ENCODE data around the gene LAYN. TPM values are rescaled to one million over a fixed set of nuclear protein-coding genes. Genes with fewer than 3 reads are reported as not detected.

Gene LAYN
- total RNA-seq, 2 experiments from 2014 or later = 57.4 to 63.2 TPM

DNA sequence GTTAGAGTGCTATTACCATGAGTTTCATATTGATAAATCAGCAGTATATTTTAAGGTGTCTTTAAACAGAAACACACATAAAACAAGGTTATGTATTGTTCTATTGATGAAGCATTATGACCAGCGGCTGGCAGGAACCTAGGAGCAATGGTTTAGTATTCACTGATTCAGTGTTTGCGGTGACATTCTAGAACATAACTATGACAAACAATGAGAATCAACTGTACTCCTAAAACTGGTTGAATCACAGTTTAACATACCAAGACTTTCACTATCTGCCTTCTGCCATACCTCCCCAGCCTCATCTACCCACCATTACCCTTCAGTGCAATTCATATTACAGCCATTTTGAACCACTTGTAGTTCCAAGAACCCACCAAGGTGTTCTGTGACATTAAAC lies 17.2 kb upstream of the LAYN start:
- no peak overlapping the region for H3K4me3 Mint-ChIP-seq
- no peaks in the 10 kb centered on the region for H3K27me3 Mint-ChIP-seq
- H3K9me3 Mint-ChIP-seq = no peaks in the 10 kb centered on the region
- no peak for DNase-seq
- peaks cover 70% of the 10 kb centered on the region for H3K4me1 Mint-ChIP-seq
- peaks cover 3% of the 10 kb centered on the region for H3K36me3 Mint-ChIP-seq
- peak overlapping the region; percentile 10 for H3K27ac Mint-ChIP-seq

DNA sequence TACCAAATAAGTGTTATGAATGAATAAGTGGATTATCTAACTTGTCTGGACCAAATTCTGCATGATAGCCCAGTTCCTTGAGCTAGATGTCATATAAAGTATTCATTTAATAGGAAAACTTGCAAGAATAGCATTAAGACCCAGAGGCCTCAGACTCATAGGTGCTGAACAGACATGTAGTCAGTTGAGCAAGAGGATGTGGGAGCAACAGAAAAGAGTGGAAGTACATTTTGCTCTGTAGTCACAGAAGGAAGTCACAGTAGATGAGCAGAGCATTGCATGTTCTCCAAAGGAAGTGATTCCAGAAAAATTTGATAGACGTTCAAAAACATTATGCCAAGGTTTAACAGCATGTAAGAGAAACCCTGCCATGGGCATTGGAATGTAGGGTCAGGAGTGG lies 16.5 kb upstream of the LAYN start:
- DNase-seq = no peak
- Mint-ChIP-seq H3K27ac (peak overlapping the region; percentile 4), H3K36me3 (peaks cover 5% of the 10 kb centered on the region), H3K27me3 (no peaks in the 10 kb centered on the region), H3K4me3 (no peak overlapping the region), H3K9me3 (no peaks in the 10 kb centered on the region), H3K4me1 (peaks cover 71% of the 10 kb centered on the region)

DNA sequence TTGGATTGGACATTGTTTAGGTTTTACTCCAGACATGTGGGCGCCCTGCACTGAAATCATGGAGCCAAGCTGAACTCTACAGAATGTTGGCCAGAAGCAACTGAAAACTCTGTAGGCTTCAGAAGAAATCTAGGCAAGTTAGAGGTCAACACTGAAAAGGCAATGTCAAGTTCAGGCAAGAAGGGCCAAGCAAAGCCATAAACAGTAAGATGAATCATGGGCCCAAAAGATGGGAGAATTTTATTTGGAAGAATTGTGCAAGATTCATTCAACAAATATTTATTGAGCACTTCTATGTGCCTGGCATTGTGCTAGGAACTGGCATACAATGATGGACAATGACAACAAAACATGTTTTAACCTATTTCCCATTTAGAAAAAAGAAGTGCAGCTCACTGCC lies 15.1 kb upstream of the LAYN start:
- H3K9me3 Mint-ChIP-seq = no peaks in the 10 kb centered on the region
- H3K27me3 Mint-ChIP-seq = no peaks in the 10 kb centered on the region
- H3K27ac Mint-ChIP-seq = peak overlapping the region; percentile 93
- DNase-seq = no peak
- peak overlapping the region; percentile 58 for H3K4me3 Mint-ChIP-seq
- H3K36me3 Mint-ChIP-seq = peaks cover 5% of the 10 kb centered on the region
- peaks cover 75% of the 10 kb centered on the region for H3K4me1 Mint-ChIP-seq

DNA sequence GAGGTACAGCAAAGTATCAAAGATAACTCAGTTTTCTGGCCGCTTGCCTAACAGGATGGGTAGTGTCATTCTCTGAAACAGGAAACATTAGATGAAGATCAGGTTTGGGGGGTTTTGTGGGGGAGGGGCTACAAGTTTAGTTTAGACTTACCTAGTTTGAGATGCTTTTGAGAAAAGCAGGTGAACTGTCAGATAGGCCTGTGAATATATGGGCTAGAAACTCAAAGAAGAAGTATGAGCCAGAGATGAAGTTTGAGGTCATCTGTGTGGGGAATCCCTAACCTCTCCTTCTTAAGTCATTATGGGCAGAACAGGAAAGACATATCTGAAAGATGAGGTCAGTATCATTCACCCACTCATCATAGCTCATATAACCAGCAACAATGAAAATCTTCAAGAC lies 14.0 kb upstream of the LAYN start:
- no peaks in the 10 kb centered on the region for H3K9me3 Mint-ChIP-seq
- peaks cover 69% of the 10 kb centered on the region for H3K4me1 Mint-ChIP-seq
- H3K27me3 Mint-ChIP-seq = no peaks in the 10 kb centered on the region
- peak overlapping the region; percentile 58 for H3K4me3 Mint-ChIP-seq
- peaks cover 5% of the 10 kb centered on the region for H3K36me3 Mint-ChIP-seq
- H3K27ac Mint-ChIP-seq = peak overlapping the region; percentile 93
- DNase-seq = no peak

DNA sequence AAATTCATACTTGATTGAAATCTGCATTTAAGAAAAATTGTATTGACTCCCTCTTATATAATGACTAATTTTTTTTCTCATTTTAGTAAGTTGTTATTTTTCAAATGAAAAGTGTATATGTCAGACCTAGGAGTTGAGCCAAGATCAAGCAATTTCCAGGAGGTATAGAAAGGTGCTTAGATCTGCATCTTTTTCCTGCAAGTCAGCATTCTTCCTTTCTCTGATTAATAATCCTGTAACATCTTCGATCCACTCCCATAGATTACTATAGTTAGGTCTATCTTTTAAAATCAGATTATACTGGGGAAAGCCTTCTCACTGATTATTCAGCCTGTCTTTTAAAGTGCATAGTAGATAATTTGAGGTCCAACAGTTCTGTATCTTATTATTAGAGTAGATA lies 13.2 kb upstream of the LAYN start:
- peaks cover 5% of the 10 kb centered on the region for H3K36me3 Mint-ChIP-seq
- no peaks in the 10 kb centered on the region for H3K27me3 Mint-ChIP-seq
- no peak for DNase-seq
- H3K9me3 Mint-ChIP-seq = no peaks in the 10 kb centered on the region
- H3K27ac Mint-ChIP-seq = peak overlapping the region; percentile 22
- peaks cover 67% of the 10 kb centered on the region for H3K4me1 Mint-ChIP-seq
- no peak overlapping the region for H3K4me3 Mint-ChIP-seq

DNA sequence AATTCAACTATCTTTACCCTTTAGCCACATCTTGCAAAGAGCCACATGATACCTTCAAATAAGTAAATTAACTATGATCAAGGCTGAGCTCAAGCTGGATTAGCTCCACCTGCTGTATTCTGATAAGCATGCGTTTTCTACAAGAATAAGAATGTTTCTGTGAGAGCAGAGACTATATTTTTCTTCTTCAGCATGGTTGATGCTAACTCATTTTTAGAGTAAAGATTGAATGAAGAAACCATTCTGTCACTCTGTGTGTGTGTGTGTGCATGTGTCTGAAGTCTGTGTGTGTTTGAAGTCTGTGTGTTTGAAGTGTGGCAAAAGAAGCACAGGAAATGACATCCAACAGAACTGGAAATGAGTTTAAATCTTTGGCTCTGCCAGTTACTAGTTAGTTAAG lies 12.0 kb upstream of the LAYN start:
- no peak for DNase-seq
- H3K27ac Mint-ChIP-seq = peak overlapping the region; percentile 90
- H3K36me3 Mint-ChIP-seq = peaks cover 5% of the 10 kb centered on the region
- H3K4me3 Mint-ChIP-seq = peak overlapping the region; percentile 12
- H3K4me1 Mint-ChIP-seq = peaks cover 65% of the 10 kb centered on the region
- no peaks in the 10 kb centered on the region for H3K9me3 Mint-ChIP-seq
- H3K27me3 Mint-ChIP-seq = no peaks in the 10 kb centered on the region

DNA sequence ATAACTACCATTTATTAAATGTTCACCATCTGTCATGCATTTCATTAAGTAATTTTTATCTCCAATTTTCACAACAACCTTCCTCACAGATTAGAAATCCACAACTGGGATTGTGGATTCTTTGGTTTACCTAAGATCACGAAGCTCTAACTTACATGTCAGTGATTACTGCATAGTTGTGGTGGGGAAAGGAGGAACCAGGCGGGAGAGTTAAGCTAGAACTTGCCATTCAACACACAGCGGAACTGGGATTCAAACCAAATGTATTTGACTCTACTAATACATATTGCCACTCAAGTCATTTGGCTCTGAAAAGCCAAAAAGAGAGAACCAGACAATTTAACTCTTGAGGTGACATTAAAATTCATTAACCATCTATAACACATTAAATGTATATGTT lies 10.4 kb upstream of the LAYN start:
- Mint-ChIP-seq H3K36me3 (peaks cover 5% of the 10 kb centered on the region), H3K4me3 (no peak overlapping the region), H3K4me1 (peaks cover 68% of the 10 kb centered on the region), H3K27me3 (peaks cover 9% of the 10 kb centered on the region), H3K9me3 (no peaks in the 10 kb centered on the region), H3K27ac (no peak overlapping the region)
- DNase-seq = no peak

DNA sequence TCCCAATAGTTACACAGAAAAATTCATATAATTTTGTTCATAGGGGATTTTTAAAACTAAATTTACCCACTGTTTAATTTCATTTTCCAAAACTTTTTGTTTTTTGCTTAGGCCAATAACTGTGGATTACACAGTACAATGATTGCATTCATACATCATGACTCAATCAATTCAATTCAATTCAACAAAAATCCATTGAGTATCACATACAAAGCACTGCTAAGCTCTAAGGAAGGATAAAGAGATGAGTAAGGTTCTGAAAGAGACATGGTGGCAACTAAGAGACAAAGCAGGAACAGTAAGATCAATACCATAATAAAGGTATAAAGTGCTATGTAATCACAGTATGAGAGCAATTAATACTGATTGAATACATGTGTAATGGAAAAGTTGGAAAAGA lies 9.4 kb upstream of the LAYN start:
- Mint-ChIP-seq H3K9me3 (no peaks in the 10 kb centered on the region), H3K4me3 (peak overlapping the region; percentile 2), H3K36me3 (peaks cover 2% of the 10 kb centered on the region), H3K4me1 (peaks cover 61% of the 10 kb centered on the region), H3K27ac (peak overlapping the region; percentile 97), H3K27me3 (peaks cover 11% of the 10 kb centered on the region)
- no peak for DNase-seq

DNA sequence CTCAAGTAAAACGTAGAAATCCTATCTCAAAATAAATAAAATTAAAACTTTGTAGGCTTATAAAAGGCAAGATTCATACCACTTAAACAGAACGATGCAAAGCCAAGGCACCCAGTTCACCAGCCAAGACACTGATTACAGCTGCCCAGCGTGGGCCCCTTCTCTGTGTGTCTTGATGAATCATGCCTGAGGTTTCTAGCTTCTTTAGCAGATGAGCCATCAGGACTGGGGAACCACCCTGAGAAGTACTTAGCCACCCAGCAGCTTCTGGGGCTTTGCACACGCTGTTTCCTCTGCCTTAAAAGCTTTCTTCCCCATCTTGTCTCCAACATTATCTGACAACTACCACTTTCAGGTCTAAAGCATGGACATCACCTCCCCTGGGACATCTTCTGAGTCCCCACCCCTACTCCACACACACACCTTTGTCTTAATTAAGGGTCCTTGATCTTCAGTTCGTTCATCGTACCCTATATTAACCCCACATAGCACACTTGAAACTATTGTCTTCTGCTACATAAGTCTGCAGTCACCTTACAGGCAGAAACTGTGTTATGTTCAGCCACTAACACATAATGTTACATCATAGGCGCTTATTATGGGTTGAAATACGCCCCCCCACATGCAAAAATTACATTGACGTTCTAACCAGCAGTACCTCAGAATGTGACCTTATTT lies 8.7 kb upstream of the LAYN start:
- peak; percentile 80 for DNase-seq
- Mint-ChIP-seq H3K27ac (peak overlapping the region; percentile 97), H3K4me1 (peaks cover 56% of the 10 kb centered on the region), H3K36me3 (peaks cover 2% of the 10 kb centered on the region), H3K9me3 (no peaks in the 10 kb centered on the region), H3K27me3 (peaks cover 17% of the 10 kb centered on the region), H3K4me3 (peak overlapping the region; percentile 38)

DNA sequence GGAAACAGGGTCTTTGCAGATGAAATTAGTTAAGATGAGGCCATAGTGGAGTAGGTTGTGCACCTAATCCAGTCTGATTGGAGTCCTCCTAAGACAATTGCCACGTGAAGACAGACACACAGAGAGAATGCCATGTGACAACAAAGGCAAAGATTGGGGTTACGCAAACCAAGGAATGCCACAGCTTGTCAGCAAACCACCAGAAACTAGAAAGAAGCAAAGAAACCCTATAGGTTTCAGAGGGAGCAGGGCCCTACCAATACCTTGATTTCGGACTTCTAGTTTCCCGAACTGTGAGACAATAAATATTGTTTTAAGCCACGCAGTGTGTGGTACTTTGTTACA lies 8.2 kb upstream of the LAYN start:
- Mint-ChIP-seq H3K27me3 (peaks cover 19% of the 10 kb centered on the region), H3K27ac (peak overlapping the region; percentile 97), H3K9me3 (no peaks in the 10 kb centered on the region), H3K4me1 (peaks cover 59% of the 10 kb centered on the region), H3K36me3 (peaks cover 2% of the 10 kb centered on the region), H3K4me3 (peak overlapping the region; percentile 38)
- no peak for DNase-seq

DNA sequence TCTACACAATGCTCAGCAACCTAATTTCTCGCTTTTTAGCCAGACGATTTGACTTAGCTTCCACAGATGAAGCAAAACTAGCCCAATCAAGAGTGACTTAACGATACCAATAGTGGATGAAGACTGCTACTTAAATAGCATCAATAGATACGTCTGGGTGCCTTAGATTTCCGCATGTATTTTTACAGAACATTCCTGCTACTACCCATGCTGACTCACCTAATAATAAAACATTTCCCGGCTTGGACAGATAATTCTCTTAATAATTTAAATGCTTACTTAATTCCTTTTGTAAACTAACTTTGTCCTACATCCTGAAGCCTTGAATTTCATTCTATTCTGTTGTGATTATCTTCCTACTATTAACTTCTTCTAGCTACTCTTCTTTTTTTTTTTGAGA lies 5.2 kb upstream of the LAYN start:
- H3K27me3 Mint-ChIP-seq = peaks cover 40% of the 10 kb centered on the region
- no peak for DNase-seq
- H3K36me3 Mint-ChIP-seq = peaks cover 1% of the 10 kb centered on the region
- no peaks in the 10 kb centered on the region for H3K9me3 Mint-ChIP-seq
- no peak overlapping the region for H3K4me3 Mint-ChIP-seq
- peaks cover 56% of the 10 kb centered on the region for H3K4me1 Mint-ChIP-seq
- H3K27ac Mint-ChIP-seq = no peak overlapping the region

DNA sequence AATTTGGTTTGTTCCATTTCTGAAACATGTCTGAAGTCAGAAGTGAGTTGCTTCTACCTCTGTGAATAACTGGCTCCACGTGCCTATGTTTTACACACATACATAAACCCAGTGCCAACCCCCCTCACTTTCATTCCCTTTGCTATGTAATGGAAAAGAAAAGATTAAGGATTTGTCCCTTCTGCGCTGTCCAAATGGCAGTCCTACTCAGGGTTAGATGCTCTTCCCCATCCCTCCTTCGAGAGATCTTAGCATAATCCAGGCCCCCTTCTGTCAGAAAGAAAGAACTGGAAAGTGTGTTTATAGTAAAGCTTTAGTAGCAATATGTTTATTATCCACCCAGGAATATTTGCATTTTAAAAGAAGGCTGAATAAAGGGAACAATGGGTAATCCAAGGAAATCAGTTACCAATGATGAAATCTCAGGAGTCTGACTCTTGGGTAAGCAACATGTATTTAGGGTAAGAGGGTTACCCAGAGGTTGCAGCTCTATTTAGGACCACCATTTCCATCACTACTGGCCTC lies 3.1 kb upstream of the LAYN start:
- H3K4me3 Mint-ChIP-seq = no peak overlapping the region
- H3K27me3 Mint-ChIP-seq = peaks cover 48% of the 10 kb centered on the region
- H3K36me3 Mint-ChIP-seq = peaks cover 13% of the 10 kb centered on the region
- peak overlapping the region; percentile 87 for H3K27ac Mint-ChIP-seq
- H3K9me3 Mint-ChIP-seq = no peaks in the 10 kb centered on the region
- no peak for DNase-seq
- peaks cover 57% of the 10 kb centered on the region for H3K4me1 Mint-ChIP-seq

DNA sequence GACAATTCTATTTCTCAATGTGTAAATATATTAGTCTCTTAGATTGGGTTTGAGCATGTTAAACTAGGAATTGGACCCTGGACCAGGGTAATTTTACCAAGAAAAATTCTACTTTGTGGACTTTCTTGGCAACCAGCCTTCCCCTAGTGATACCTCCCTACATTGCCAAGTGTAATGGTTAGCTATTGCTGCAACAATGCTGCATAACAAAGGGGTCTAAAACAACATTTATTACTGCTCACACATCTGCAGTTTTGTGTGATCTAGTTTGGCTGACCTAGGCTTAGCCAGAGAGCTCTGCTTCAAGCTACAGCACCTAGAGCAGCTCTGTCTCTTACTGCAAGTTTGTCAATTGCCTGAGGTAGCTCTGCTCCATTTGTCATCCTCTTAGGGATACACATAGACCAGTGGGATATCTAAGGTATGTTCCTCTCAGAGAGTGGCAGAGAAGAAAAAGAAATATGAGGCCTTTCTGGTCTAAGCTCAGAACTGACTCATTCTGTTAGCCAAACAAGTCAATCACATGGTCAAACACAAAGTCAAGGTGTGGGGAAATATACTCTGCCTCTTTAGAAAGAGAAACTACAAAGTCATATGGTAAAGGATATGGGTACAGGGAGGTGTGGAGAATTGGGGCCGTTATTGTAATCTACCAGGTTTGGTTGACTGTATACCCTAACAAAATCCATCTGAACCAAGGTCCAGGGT lies 2.0 kb upstream of the LAYN start:
- Mint-ChIP-seq H3K4me1 (peaks cover 64% of the 10 kb centered on the region), H3K4me3 (peak overlapping the region; percentile 26), H3K27ac (peak overlapping the region; percentile 87), H3K9me3 (no peaks in the 10 kb centered on the region), H3K27me3 (peaks cover 51% of the 10 kb centered on the region), H3K36me3 (peaks cover 25% of the 10 kb centered on the region)
- no peak for DNase-seq

DNA sequence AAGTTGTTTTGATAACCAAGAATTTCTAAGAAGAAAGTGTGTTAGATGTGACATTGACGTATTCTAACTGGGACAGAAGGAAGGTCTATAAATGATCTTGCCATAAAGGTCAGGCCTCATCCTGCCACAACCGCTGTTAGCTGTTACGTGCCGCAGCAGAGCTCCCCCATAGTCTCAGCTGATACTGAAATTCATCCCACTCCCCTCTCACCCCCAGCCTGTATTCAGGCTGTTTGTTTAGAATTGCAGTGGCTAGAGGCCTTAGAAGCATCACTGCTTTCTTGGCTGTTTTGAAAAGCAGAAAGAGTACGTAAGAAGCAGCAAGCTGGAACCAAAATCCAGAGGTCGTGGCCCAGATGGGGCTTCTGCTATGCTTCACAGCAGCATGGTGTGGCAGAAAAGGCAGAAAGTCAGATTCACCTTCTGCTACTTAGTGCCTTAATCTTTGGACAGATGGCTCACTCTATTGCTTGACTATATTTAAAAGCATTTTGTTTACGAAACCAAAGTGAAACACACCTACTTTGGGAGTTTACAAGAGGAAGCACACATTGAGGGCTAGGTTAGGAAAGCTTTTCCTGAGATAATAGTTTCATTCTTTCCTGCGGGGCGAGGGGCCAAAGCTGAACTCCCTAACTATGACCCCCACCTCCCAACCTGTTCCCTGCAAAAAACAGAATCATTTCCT lies 950 bp upstream of the LAYN start:
- H3K27ac Mint-ChIP-seq = peak overlapping the region; percentile 87
- peaks cover 52% of the 10 kb centered on the region for H3K27me3 Mint-ChIP-seq
- peaks cover 61% of the 10 kb centered on the region for H3K4me1 Mint-ChIP-seq

DNA sequence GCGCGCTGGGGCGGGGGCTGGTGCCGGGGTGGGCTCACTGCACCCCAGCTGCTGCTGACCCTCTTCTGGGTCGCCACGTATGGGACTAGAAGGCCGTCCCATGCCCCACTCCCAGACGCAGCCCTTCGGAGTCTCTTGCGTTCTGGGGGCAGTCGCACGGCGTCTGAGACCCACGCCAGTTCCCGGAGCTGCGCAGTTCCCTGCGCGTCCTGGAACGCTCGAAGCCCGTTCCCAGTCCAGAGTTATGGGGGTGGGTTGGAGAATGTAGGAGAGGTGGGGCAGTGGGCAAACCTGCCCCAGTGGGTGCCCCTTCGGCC lies 375 bp downstream of the LAYN start:
- Mint-ChIP-seq H3K4me1 (peaks cover 53% of the 10 kb centered on the region), H3K9me3 (no peaks in the 10 kb centered on the region), H3K36me3 (peaks cover 45% of the 10 kb centered on the region), H3K27ac (peak overlapping the region; percentile 78), H3K27me3 (peaks cover 44% of the 10 kb centered on the region), H3K4me3 (peak overlapping the region; percentile 86)
- no peak for DNase-seq

More for the DNA sequence above, 950 bp upstream of the LAYN start:
- DNase-seq = peak; percentile 71
- peaks cover 35% of the 10 kb centered on the region for H3K36me3 Mint-ChIP-seq
- H3K9me3 Mint-ChIP-seq = no peaks in the 10 kb centered on the region
- peak overlapping the region; percentile 86 for H3K4me3 Mint-ChIP-seq
